ENCODE measurements around the gene ITGA11.

ITGA11 gene

DNA sequence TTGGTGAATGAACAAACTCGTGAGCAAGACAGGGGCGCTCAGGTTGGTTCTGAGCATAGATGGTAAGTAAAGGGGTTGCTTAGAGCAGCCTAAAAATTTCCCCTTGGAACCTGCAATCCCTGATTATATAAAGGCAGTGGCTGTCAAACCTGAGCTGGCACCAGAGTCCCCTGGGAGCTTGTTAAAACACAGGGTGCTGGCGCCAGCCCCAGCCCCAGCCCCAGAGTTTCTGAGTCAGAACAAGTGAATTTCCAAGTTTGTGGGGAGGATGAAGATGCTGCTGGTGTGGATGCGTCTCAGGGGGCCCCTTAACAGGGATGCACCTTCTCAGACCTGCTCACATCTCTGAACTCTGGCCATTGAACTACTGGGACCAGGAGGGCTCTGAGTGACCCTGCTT is 106.2 kb downstream of the ITGA11 start:
- no peak for DNase-seq

DNA sequence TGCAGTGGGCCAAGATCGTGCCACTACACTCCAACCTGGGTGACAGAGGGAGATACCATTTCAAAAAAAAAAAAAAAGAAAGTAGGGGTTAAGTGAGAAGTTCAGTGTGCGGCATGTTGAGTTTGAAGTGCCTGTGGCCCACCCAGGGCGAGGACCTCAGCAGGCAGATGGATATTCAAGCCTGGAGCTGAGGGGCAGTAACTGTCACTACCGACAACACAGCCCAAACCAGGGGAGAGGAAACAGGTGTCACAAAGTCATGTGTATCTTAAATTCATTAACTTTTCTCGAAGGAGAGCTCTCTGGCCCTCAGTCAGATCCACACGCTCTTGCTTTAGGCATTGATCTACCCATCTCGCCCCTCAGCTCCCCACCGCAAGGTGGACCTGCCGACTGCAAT is 109.2 kb downstream of the ITGA11 start:
- DNase-seq, result no peak

DNA sequence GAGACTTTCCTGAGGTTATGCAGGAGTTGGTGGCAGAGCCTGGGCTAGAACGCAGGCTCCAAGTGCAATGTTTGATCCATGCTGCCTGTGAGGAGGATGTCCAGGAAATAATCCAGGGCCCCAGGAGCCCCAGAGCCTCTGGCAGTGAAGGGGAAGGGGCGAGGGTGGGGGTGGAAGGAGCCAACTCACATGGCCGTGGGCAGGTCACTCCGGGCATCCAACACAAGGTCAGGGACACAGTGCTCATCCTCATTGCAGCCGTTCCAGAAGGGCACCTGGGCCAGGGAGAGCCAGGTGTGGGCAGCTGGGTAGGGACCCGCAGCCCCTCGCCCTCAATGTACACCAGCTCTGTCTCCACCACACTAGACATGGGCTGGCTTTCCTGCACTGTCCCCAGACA is 110.7 kb downstream of the ITGA11 start:
- DNase-seq, result no peak

DNA sequence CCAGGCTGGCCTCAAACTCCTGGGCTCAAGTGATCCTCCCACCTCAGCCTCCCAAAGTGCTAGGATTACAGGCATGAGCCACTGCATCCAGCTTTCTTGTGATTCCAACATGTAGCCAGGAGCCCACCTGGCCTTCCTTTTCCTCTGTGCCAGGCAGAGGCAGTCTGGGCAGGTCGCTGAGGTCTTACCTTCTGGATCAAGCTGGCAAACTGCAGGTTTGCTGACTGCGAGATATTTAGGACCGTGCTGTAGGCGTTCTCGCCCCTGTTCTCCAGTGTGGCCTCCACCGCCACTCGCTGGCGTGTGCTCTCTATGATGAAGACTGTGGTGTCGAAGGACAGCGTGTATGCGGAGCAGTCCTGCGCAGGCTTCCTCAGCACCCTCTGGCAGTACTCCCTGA is 112.0 kb downstream of the ITGA11 start:
- DNase-seq, result no peak

DNA sequence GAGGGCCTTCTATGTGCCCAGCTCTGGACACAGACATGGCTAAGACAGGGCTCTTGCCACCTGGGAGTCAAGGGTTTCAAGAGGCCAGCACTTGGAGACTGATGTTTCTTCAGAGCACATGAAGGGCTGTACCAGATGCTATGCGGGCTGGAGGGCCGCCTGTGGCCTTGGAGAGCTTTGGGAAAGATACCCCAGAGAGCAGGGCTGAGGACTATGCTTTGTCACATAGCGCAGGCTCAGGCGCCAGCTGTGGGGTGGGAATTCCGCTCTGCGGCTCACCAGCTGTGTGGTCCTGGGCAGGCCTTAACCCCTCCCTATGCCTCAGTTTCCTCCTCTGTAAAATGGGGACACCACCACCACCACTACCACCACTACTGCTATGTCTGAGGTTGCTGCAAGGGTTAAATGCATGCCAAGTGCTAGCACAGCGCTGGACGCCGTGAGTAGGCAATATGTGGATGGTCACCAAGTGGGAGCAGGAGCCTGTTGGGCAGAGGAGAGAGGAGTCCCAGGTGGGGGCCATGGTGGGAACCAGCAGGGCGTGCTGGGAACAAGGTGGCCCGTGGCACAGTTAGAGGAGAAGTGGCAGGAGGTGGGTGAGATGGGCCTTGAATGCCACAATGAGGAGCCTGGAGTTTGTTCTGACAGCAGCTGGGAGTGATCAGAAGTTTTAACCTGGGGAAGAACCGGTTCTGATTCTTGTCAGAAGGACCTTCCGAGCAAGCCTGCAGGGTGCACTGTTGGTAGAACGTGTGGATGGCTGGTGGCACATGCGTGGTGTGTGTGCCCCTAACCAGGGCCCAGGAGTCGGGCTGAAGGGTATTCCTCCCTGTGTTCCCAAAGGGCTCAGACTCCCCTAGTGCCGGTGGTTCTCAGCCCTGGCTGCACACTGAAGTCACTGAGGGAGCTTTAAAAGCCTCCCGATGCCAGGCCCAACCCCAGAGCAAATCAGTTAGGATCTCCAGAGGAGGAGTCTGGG is 112.7 kb downstream of the ITGA11 start:
- no peak for DNase-seq

DNA sequence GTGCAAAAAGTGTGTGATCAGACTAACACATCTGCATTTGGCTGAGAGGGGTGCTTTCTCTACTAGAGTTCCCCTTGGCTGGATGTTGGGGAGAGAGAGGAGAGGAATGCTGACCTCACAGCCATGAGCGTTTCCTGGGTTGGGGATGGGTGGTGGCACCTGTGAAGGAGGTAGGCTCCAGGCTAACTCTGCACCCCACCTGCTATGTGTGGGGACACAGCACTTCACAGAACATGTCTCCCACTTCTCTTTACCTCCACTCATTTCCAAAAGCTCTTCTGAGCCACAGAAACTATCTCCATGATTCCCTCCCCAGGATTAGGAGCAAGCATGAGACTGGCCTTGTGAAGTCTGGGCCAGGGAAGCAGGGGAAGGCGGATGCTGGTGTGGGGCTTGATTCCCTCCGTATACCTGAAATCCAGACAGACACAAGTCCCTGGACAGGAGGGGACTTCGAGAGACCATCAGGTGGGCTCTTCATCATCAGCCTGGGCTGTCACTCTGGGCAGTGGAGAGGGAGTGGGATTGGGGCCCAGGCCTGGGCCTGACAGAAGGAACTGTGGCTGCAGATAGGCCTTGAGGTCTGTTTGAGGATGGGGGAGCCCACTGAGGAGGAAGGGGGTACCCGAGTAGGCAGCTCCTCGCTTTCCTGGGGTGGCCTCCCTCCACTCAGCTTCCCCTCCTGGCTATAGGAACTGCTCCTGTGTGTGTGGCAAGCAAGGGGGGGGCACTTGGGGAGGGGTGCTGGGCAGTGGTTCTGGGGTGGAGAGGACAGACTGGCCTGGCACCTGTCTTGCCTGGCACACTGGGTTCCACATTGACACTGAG is 113.7 kb downstream of the ITGA11 start:
- DNase-seq, result no peak

DNA sequence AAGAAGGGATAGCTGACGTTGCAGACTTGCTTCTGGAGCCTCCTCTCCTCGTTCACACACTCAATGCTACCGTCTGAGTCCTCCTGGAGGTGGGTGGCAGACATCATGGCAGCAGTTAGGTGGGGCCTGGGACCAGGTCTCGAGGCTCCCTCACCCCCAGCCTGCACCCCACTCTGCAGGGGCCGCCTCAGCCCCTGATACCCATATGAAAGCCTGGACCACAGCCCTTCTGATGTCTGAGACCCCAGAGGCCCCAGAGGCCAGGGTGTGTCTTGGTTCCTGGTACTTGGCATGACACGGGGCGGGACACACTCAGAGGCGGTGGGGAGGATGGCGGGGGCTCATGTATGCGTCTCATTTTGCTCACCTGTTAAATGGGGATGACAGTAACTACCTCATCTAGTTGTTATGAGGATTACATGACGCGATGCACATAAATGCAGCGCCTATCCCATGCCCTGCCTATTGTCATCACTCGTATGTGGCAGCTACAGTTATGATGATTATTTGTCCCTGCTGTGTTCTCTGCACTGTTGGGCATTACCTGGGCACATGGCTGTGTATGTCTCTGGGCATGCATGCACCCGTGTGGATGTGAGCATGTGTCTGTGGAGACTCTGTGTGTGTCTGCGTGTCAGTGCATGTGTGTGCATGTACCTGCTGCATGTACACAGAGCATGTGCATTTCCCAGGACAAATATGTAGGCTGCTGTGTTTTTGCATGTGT is 114.5 kb downstream of the ITGA11 start:
- DNase-seq, result no peak

DNA sequence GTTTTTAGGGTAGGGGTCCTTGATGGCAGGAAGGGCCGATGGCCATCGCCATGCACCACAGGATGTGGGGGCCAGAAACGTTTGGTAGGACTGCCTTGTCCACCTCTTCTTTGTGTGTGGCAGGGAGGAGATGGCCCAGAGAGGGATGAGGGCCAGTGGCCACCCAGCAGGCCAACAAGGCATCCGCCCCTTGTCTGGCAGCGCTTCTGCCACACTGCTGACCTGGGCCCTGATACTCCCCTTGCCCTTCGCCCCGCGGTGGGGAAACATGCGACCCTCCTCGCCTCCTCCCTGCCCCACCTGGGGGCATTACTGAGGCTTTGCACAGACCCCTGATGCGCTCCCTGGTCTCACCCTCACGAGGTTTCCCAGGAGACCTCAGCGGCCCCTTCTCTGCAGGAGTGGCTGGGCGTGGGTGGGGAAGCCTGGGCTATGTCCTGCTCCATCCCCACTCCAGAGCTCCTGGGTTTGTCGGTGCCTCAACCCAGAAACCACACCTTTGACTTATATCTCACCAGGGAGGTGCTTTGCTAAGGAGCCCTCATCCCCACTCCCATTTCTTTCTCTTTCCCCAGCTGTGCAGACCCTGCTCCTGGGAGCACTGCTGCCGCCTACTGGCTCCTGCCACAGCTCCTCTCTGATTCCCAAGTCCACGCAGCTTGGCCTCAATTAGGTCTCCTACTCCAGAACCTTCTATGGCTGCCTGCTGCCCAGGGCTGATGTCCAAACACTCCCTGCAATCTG is 115.7 kb downstream of the ITGA11 start:
- no peak for DNase-seq

DNA sequence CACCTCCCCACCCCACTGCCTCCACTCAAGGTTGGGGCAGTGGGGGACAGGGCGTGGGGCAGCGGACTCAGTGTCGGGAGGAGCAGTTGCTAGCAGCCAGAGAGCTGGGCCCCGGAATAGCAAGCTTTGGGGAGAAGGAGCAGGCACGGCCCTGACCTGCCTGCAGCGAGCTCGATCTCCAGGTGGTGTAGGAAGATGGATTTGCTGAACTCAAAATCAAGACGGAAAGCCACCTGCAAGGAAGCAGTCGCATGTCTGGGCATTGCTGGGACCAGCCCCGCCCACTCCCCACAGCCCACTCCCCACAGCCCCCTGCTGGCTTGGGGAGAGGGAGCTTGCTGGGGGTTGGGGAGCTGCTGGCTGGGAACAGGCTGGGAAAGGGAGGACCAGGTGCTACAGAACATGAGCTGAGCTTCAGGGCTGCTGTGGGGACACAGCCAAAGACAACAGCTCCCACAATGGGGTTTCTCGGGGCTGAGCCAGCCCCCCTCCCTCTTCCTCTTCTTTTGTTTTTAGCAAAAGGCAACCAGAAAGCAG is 116.4 kb downstream of the ITGA11 start:
- DNase-seq, result no peak

DNA sequence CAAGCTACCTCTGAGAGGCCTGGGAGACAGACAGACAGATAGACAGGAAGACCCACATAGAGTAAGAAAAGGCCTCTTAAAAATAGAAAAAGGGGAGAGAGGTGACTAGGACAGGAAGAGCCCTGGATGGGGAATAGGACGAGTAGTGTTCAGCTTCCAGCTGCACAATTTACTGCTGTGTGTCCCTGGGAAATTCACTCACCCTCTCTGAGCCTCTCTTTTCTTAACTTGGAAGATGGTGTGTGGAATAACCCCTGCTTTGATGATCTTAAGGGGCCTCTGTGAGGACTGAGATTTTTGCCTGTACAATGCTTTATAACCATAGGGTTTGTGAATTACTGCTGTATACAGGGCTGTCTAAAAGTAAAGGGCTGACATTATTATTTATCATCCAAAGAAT is 116.9 kb downstream of the ITGA11 start:
- DNase-seq, result no peak

DNA sequence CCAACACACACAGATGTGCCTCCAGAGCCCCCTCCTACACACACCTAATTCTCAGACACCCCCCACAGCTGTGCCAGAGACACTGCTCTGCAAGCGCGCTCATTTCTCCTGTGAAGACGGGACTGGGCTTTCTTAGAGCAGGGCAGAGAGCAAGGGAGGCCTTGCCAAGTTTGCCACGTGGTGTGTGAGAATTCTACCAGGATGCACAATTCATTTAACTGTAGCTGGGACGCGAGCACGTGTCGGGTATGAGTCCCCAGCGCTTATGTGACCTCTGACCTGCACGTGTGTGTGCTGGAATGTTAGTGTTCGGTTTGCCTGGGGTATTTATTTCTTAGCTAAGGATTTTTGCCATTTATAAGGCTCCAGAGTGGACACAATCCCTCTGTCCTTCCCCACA is 117.4 kb downstream of the ITGA11 start:
- no peak for DNase-seq

DNA sequence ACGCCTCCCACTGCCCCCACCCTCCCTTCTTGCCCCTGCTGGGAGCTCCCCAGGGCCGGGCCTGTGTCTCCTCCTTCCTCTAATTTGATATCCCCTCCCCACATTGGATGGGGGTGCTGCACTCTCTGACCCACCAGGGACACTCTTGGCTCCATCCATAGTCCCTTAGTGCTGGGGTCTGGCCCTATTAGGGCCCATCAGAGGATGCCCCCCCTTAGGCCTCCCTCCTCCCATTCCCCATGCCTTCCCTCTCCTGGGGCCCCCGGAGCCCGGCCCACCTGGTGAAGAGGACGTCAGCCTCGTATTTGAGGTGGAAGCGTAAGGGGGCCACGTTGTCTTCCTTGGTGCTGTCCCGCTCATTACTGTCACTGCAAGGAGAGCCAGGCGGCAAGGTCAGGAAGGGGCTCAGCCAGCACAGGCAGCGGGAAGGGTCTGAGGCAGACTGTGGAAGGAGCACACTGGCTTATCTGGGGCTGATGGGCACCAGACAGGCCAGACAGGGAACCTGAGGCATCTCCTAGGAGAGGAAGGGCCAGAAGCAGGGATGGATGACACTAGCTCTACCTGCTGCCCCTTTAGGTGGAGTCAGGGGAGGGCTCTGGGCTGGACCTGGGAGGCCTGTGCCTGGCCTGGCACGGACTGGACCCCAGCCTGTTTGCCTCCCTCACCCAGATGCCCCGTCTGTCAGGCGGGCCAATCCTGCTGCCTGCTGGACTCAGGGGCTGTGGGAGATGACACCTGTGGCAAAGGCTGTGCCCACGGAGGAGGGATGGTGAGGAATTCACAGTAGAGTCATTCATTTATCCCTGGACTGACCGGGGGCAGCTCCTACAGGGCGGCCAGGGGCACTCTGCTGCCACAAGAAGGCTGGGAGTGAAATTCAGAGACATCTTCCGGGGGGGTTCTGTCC is 118.2 kb downstream of the ITGA11 start:
- no peak for DNase-seq

DNA sequence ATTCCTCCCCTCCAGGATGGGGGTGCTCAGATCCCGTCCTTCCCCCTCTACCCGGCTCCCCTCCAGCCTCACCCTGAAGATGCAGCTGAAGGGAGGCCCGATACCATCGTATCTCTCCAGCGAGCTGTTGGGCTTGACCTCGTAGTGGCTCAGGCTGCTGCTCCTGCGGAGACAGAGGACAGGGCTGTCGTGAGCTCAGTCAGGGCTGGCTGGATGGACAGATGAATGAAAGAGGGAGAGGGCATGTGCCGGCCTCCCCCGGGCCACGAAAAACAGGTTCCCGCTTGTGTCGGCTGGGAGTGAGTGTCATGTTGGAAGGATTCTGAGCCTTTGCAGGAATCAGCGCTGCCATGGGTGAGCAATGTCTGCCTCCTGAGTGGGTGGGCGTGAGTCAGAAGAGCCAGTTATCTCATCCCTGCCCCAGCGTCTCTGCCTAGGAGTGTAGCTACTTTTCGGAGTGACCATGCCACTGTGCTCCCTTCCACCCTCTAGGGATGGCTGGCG is 119.2 kb downstream of the ITGA11 start:
- DNase-seq, result no peak

DNA sequence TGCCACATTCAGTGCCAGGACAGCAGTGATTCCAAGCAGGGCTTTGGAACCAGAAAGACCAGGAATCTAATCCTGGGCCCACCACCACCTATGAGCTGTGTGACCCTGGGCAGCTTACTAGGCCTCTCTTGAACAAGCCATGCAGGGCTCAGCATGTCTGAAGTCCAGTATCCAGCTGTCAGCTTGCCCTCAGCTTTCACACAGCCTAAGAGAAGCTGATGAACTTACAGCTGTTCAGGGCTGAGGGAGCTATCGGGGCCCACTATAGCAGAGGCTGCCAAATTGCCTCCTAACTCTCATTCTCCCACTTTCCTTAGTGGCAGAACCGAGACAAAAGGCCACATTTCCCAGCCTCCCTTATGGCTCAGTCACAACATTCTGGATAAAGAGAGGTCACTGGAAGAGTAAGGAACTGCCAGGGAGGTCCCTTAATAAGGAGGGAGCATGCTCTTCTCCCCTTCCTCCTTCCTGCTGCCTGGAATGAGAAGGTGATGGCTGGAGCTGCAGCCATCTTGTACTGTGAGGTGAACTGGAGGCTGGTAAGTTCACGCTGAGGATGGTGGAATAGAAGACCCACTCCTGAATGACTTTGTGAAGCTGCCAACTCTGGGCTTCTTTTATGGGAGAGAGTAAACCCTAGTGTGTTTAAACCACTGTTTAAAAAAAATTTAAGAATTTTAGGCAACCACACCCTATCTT is 120.0 kb downstream of the ITGA11 start:
- no peak for DNase-seq

DNA sequence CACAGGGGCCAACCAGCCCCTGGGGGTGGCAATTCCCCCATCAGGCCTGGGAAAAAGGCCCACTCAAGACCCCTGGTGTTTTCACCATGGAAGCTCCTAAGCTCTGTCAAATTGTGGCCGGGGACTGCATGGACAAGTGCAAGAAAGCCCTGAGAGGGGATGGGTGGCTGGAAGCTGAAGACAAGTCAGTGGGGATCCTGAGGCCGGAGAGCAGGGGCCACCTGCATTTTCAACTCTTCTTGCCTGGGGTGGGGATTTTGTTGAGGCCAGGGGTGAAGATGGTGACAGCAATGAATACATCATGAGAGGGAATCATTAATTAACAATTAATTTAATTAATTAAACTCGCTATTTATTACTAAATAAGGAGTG is 120.5 kb downstream of the ITGA11 start:
- no peak for DNase-seq

DNA sequence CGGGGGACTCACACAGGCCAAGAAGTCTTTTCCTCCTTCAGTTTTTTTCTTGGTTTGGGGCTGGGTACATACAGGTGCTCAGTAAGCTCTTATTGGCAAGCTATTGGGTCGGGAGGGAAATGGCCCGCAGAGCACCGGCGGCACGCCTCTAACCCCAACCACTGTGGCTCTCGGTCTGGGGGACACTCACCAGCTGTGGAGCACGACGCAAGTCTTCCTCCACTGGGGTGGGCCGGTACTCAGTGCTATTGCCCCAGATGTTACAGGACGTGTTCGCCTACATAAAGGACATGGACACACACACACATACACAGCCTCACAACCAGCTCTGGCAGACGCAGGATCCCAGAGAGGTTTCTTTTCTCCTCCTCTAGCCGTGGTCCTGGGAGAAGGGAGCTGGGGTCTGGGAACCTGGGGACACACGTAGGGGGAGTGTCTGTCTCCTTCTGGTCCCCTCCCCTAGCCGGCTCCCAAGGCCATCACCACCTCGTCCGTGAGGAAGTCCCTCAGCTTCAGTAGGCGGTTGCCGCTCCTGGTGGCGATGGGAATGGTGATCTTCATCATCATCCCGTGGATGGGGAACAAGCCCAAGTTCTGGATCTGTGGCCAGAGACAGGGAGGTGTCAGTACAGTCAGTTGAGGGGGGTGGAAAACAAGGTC is 121.0 kb downstream of the ITGA11 start:
- no peak for DNase-seq

DNA sequence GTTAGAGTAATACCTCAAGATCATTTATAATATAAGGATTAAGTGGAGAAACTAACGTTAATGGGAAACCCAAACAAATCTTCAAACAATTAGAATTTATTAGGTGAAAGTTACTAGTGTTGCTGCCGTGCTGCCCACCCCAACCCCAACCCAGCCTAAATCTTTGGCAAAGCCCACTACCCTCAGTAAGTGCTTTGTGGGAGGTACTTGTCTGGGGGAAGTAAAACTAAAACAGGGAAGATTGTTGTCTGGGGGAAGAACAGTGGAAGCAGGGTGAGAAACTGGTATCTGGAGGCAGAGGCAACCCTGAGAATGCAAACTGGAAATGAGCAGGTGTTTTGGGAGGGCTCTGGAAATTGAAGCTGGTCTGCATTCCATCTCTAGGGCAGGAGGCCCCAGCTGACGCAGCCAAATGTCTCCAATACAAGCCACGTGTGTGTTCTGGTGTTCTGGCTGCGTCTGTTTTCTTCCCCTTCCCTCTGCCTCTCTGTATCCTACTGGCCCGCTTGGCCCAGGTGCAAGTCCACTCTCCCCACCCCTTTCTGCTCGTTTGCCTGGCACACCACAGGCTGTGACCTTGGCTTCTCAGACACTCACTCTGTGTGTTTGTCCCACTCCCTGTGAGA is 121.7 kb downstream of the ITGA11 start:
- DNase-seq, result no peak

DNA sequence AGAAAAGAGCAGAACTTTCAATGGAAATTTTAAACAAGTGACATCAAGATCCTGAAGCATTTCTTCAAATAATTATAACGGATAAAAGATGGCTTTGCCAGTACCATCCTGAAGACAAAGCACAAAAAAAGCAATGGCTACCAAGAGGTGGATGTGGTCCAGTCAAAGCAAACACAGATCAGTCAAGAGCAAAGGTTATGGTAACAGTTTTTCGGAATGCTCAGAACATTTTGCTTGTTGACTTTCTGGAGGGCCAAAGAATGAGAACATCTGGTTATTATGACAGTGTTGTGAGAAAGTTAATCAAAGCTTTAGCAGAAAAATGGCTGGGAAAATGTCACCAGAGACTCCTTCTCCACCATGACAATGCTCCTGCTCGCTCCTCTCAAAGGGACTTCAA is 122.9 kb downstream of the ITGA11 start:
- no peak for DNase-seq
